Prostate gland (tissue), 2 donors: ENCODE results near the gene CTNNBL1.

Experiments
- POLR2A ChIP-seq: fragments of 450-650 bp; IDR thresholded peaks from one replicate; pipeline ENCODE4 v1.6.1; 2016; ENCODE audit warnings: antibody characterized with exemption, mild to moderate bottlenecking
- TF ChIP-seq, protein P1 (sequence below), 4 experiments: fragments of 200-600 bp in 2 of 4; fragments of 450-650 bp in 2 of 4; sonication (generic) in 2 of 4; IDR thresholded peaks; 1 replicate in 3 of 4; 2 replicates in 1 of 4; pipeline ENCODE4 v1.5.1; 2016 to 2019; ENCODE audit warnings: antibody characterized with exemption in 4 of 4, mild to moderate bottlenecking in 2 of 4, moderate library complexity in 2 of 4

DNA sequence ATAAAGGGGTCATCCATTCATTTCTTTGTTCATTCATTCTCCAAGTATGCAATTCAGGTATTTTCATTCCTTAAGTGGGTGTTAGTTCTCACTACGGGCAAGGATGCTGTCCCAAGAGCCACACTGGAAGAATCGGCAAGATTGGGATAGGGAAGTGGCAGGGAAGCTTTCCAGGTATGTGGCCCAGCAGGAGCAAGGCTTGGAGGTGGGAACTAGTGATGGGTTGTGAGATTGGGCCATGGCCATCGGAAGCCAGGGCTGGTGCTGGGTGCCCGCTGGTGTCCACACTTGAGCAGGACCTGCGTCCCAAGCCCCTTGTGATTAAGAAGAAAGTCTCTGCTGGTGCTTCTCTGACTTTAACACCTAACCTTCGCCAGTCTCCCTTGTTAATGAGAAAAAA, 224.2 kb downstream of the CTNNBL1 start:
- TF ChIP-seq, protein P1, sequence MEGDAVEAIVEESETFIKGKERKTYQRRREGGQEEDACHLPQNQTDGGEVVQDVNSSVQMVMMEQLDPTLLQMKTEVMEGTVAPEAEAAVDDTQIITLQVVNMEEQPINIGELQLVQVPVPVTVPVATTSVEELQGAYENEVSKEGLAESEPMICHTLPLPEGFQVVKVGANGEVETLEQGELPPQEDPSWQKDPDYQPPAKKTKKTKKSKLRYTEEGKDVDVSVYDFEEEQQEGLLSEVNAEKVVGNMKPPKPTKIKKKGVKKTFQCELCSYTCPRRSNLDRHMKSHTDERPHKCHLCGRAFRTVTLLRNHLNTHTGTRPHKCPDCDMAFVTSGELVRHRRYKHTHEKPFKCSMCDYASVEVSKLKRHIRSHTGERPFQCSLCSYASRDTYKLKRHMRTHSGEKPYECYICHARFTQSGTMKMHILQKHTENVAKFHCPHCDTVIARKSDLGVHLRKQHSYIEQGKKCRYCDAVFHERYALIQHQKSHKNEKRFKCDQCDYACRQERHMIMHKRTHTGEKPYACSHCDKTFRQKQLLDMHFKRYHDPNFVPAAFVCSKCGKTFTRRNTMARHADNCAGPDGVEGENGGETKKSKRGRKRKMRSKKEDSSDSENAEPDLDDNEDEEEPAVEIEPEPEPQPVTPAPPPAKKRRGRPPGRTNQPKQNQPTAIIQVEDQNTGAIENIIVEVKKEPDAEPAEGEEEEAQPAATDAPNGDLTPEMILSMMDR (IDR thresholded peaks at IDR 0.05) = no peak
- no peak for TF ChIP-seq POLR2A
